Measurements from ENCODE around the gene DIO1. TPM values are rescaled to one million over a fixed set of nuclear protein-coding genes. Genes with fewer than 3 reads are reported as not detected.

Gene DIO1
- total RNA-seq, 4 donors from 2014 or later: 2.1 TPM; not detected in 3

DNA sequence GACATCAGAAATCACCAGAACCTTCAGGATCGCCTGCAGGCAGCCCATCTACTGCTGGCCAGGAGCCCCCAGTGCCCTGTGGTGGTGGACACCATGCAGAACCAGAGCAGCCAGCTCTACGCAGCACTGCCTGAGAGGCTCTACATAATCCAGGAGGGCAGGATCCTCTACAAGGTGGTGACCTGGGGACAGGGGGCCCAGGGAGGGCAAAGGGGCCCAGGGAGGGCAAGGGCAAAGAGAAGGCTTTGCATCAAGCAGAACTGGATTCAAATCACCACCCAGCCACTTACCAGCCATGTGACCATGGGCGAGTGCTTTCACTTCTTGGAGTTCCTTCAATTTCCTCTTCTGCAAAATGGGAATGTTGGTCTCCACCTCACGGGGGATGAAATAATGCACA lies 12.1 kb downstream of the DIO1 start:
- H3K27ac ChIP-seq: no peak overlapping the region

DNA sequence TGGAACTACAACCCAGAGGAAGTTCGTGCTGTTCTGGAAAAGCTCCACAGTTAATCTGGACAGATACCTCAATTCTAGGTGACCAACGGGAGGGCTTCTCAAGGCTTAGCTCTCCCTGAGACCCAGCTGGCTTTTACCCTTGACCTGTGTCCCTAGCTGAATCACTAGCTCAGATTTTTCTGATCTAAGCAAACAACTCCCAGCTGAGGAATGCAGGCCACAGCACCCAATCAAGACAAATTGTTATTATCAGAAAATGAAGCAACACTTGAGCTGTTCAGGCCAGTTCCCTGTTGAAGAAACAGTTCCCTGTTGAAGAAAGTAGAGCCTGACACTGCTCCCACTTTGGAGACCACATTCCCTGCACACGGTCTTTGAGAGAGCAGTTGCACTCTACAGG lies 16.0 kb downstream of the DIO1 start:
- no peaks in the 10 kb centered on the region for H3K27me3 ChIP-seq
- no peak overlapping the region for H3K27ac ChIP-seq
- no peaks in the 10 kb centered on the region for H3K36me3 ChIP-seq
- no peaks in the 10 kb centered on the region for H3K9me3 ChIP-seq
- no peak for DNase-seq
- TF ChIP-seq, protein P1, sequence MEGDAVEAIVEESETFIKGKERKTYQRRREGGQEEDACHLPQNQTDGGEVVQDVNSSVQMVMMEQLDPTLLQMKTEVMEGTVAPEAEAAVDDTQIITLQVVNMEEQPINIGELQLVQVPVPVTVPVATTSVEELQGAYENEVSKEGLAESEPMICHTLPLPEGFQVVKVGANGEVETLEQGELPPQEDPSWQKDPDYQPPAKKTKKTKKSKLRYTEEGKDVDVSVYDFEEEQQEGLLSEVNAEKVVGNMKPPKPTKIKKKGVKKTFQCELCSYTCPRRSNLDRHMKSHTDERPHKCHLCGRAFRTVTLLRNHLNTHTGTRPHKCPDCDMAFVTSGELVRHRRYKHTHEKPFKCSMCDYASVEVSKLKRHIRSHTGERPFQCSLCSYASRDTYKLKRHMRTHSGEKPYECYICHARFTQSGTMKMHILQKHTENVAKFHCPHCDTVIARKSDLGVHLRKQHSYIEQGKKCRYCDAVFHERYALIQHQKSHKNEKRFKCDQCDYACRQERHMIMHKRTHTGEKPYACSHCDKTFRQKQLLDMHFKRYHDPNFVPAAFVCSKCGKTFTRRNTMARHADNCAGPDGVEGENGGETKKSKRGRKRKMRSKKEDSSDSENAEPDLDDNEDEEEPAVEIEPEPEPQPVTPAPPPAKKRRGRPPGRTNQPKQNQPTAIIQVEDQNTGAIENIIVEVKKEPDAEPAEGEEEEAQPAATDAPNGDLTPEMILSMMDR (IDR thresholded peaks at IDR 0.05): no peak
- TF ChIP-seq POLR2A (IDR thresholded peaks at IDR 0.05): no peak
- H3K4me3 ChIP-seq: no peak overlapping the region
- intact Hi-C loops (cut with DNase I; ENCODE audit: low total_unique reads): no loop called here
- H3K4me1 ChIP-seq: no peaks in the 10 kb centered on the region

More for the DNA sequence above, 12.1 kb downstream of the DIO1 start:
- Histone ChIP-seq H3K36me3 (no peaks in the 10 kb centered on the region), H3K9me3 (no peaks in the 10 kb centered on the region), H3K4me3 (no peak overlapping the region), H3K27me3 (no peaks in the 10 kb centered on the region), H3K4me1 (no peaks in the 10 kb centered on the region)
- TF ChIP-seq, protein P1 (IDR thresholded peaks at IDR 0.05): no peak
- no peak for TF ChIP-seq POLR2A (IDR thresholded peaks at IDR 0.05)
- intact Hi-C loops (cut with DNase I; ENCODE audit: low total_unique reads): no loop called here
- DNase-seq: no peak

DNA sequence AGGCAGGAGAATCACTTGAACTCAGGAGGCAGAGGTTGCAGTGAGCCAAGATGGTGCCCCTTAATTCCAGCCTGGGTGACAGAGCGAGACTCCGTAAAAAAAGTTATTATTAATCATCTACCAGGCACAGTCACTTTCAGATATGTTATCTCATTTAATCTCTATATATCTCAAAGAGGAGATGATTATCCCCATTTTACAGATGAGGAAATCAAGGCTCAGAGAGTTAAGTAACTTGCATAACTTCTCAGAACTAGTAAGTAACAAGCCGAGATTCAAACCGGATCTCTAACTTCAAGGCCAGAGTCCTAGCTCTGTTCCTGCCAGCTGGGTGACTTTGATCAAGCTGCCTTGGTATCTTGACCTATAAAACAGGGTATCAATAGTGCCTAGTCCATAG lies 17.5 kb downstream of the DIO1 start:
- intact Hi-C loops (cut with DNase I; ENCODE audit: low total_unique reads): no loop called here
- Histone ChIP-seq H3K36me3 (no peaks in the 10 kb centered on the region), H3K4me3 (no peak overlapping the region), H3K9me3 (no peaks in the 10 kb centered on the region), H3K27ac (no peak overlapping the region), H3K4me1 (no peaks in the 10 kb centered on the region), H3K27me3 (no peaks in the 10 kb centered on the region)
- no peak for DNase-seq
- TF ChIP-seq POLR2A (IDR thresholded peaks at IDR 0.05): no peak
- TF ChIP-seq, protein P1 (IDR thresholded peaks at IDR 0.05): no peak

DNA sequence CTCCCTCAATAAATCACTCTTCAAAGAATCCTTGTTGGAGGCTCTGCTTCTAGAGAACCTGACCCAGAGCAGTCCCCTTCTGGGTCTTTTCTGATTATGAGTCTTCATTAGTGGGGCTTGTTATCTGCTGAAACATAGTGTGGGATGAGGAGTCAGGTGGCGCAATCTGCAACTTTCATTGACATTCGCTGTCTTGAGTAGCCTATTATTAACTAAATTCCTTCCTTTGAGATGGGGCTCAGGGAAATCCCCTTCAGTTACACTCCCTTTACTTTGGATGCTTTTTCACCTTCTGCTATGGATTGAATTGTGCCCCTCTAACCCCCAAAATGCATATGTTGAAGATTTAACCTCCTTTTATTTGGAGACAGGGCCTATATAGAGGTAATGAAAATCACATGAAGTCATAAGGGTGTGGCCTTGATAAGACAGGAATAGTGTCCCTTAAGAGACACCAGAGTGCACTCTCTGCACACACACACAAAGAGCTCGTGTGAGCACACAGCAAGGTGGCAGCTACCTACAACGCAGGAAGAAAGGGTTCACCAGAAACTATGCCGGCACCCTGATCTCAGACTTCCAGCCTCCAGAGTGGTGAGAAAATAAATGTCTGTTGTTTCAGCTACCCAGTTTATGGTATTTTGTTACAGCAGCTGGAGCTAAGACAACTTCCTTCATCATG lies 19.5 kb downstream of the DIO1 start:
- no peak for TF ChIP-seq POLR2A (IDR thresholded peaks at IDR 0.05)
- TF ChIP-seq, protein P1 (IDR thresholded peaks at IDR 0.05): no peak
- no peaks in the 10 kb centered on the region for H3K4me1 ChIP-seq
- no peak for DNase-seq
- no peaks in the 10 kb centered on the region for H3K9me3 ChIP-seq
- no peak overlapping the region for H3K27ac ChIP-seq
- H3K27me3 ChIP-seq: no peaks in the 10 kb centered on the region
- H3K36me3 ChIP-seq: no peaks in the 10 kb centered on the region
- intact Hi-C loops (cut with DNase I; ENCODE audit: low total_unique reads): no loop called here
- no peak overlapping the region for H3K4me3 ChIP-seq

DNA sequence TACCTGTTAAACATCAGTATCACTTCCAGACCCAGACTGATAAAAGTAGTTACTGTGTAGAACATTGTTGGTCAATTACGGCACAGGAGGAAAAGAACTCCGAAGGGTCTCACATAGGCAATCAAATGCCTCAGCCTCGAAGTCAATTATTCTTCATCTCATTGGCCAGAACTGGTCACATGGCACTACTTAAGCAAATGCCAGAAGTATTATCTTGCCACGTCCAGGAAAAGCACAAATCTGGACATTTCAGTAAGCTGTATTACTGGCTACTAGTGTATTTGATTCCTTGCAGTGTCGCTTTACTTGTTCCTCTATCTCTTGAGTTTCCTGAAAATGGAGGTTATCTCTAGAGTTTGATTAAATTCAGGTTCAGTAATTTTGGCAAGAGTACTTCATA lies 24.4 kb downstream of the DIO1 start:
- Histone ChIP-seq H3K4me3 (no peak overlapping the region), H3K9me3 (no peaks in the 10 kb centered on the region), H3K36me3 (no peaks in the 10 kb centered on the region), H3K4me1 (no peaks in the 10 kb centered on the region), H3K27ac (no peak overlapping the region), H3K27me3 (no peaks in the 10 kb centered on the region)
- intact Hi-C loops (cut with DNase I; ENCODE audit: low total_unique reads): no loop called here
- TF ChIP-seq, protein P1 (IDR thresholded peaks at IDR 0.05): no peak
- TF ChIP-seq POLR2A (IDR thresholded peaks at IDR 0.05): no peak
- DNase-seq: no peak
